Measurements from ENCODE around the gene PAGR1.

Gene PAGR1

GRCh38 chr16:29842732-29843346 is 26.9 kb downstream of the PAGR1 start:
- DNase-seq (ENCODE audit: low read depth), result no peak
- TF ChIP-seq, protein P1, sequence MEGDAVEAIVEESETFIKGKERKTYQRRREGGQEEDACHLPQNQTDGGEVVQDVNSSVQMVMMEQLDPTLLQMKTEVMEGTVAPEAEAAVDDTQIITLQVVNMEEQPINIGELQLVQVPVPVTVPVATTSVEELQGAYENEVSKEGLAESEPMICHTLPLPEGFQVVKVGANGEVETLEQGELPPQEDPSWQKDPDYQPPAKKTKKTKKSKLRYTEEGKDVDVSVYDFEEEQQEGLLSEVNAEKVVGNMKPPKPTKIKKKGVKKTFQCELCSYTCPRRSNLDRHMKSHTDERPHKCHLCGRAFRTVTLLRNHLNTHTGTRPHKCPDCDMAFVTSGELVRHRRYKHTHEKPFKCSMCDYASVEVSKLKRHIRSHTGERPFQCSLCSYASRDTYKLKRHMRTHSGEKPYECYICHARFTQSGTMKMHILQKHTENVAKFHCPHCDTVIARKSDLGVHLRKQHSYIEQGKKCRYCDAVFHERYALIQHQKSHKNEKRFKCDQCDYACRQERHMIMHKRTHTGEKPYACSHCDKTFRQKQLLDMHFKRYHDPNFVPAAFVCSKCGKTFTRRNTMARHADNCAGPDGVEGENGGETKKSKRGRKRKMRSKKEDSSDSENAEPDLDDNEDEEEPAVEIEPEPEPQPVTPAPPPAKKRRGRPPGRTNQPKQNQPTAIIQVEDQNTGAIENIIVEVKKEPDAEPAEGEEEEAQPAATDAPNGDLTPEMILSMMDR (IDR thresholded peaks at IDR 0.05; ENCODE audit: insufficient read depth, low read depth, low read length, missing control alignments), result no peak
- H3K4me3 ChIP-seq (ENCODE audit: low read depth, low read length), result no peak overlapping the region

GRCh38 chr16:29843931-29844330 is 28.0 kb downstream of the PAGR1 start:
- DNase-seq (ENCODE audit: low read depth), result no peak
- TF ChIP-seq, protein P1 (IDR thresholded peaks at IDR 0.05; ENCODE audit: insufficient read depth, low read depth, low read length, missing control alignments), result no peak
- H3K4me3 ChIP-seq (ENCODE audit: low read depth, low read length), result no peak overlapping the region

GRCh38 chr16:29844575-29845331 is 28.8 kb downstream of the PAGR1 start:
- no peak for DNase-seq (ENCODE audit: low read depth)
- TF ChIP-seq, protein P1 (IDR thresholded peaks at IDR 0.05; ENCODE audit: insufficient read depth, low read depth, low read length, missing control alignments), result no peak
- no peak overlapping the region for H3K4me3 ChIP-seq (ENCODE audit: low read depth, low read length)

GRCh38 chr16:29845656-29846055 is 29.7 kb downstream of the PAGR1 start:
- DNase-seq (ENCODE audit: low read depth), result no peak
- TF ChIP-seq, protein P1 (IDR thresholded peaks at IDR 0.05; ENCODE audit: insufficient read depth, low read depth, low read length, missing control alignments), result no peak
- H3K4me3 ChIP-seq (ENCODE audit: low read depth, low read length), result no peak overlapping the region

DNA sequence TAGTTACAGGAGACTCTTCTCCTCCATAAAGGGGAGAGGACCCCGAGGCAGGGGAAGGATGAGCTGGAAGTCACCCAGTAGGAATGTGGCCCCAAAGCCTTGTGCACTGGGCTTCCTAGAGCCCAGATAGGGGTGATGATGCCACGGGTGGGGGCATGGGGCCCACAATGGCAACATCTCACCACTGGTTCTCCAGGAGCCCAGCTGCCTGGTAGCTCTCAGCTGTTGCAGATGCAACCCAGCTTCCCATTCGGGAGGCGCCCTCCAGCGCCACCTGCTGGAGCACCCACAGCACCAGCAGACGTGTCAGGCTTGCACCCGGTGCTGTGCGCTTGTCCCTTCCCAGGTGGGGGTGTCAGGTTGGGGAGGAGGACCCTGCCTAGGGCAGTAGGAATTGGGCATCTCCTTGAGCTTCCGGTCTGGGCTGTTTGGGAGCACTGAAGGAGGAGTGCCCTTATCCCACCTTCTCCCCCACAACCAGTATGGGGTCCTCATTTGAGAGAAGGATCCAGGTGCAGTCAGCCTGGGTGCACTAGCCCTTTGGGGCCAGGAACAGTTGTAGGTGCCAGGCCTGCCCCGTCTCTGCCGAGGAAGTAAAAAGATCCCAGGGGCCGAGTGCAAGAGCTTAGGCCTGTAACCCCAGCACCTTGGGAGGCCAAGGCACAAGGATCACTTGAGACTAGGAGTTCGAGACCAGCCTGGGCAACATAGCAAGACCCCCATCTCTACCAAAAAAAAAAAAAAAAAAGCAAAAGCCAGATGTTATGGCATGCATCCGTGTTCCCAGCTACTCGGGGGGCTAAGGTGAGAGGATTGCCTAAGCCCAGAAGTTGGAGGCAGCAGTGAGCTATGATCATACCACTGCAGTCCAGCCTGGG is 32.7 kb downstream of the PAGR1 start:
- DNase-seq (ENCODE audit: low read depth), result peak; percentile 80
- no peak overlapping the region for H3K4me3 ChIP-seq (ENCODE audit: low read depth, low read length)
- TF ChIP-seq, protein P1 (IDR thresholded peaks at IDR 0.05; ENCODE audit: insufficient read depth, low read depth, low read length, missing control alignments), result peak; percentile 94

DNA sequence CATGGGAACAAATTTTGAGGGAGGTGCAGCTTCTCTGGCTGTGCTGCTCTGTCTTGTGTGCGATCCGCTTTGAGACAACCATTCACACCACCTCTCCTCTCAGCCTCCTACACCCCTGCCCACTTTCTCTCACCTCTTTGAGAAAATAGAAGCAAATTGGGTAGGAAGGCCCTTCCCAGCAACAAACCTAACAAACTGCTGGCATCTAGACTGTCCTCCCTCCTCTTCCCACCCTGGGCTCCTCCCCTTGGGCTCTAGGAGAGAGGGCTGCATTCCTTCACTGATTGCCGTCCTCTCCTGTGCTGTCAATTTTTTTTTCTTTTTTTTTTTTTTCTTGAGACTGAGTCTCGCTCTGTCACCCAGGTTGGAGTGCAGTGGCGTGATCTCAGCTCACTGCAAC is 33.6 kb downstream of the PAGR1 start:
- no peak overlapping the region for H3K4me3 ChIP-seq (ENCODE audit: low read depth, low read length)
- DNase-seq (ENCODE audit: low read depth), result no peak
- TF ChIP-seq, protein P1 (IDR thresholded peaks at IDR 0.05; ENCODE audit: insufficient read depth, low read depth, low read length, missing control alignments), result no peak
